HEK293T (cell line): ENCODE results near the gene RUSC1.

ENCODE experiments used
- CTCF ChIA-PET: fragments of 350-600 bp; formaldehyde crosslinking; extraction: SDS; loops from one replicate; lab custom pipeline; 2021; ENCODE audit warnings: antibody characterized with exemption, inconsistent platforms; lab: Yijun Ruan, JAX
- POLR2A ChIA-PET: fragments of 350-600 bp; formaldehyde crosslinking; extraction: SDS; loops from one replicate; lab custom pipeline; 2020; ENCODE audit warnings: antibody characterized with exemption, inconsistent platforms; lab: Yijun Ruan, JAX
- DNase-seq: peaks from one replicate; pipeline ENCODE4 v3.0.0; 2012; ENCODE audit warnings: mixed read lengths; ENCODE audit errors: extremely low spot score
- BHLHE40 ChIP-seq: fragments of 450-650 bp; IDR thresholded peaks from 2 replicates; pipeline ENCODE4 v1.6.1; 2016; ENCODE audit warnings: mild to moderate bottlenecking, moderate library complexity, borderline replicate concordance
- CTBP1 ChIP-seq: fragments of 450-650 bp; IDR thresholded peaks from 2 replicates; pipeline ENCODE4 v1.6.1; 2016; ENCODE audit warnings: borderline replicate concordance
- ELF4 ChIP-seq: fragments of 450-650 bp; IDR thresholded peaks from 2 replicates; pipeline ENCODE4 v1.6.1; 2017; ENCODE audit warnings: antibody characterized with exemption
- FOXA1 ChIP-seq: fragments of 450-650 bp; IDR thresholded peaks from 2 replicates; pipeline ENCODE4 v1.6.1; 2016; ENCODE audit warnings: mild to moderate bottlenecking
- FOXK2 ChIP-seq: fragments of 450-650 bp; IDR thresholded peaks from 2 replicates; pipeline ENCODE4 v1.6.1; 2016; ENCODE audit warnings: mild to moderate bottlenecking
- FOXM1 ChIP-seq: fragments of 450-650 bp; IDR thresholded peaks from 2 replicates; pipeline ENCODE4 v1.6.1; 2017; ENCODE audit warnings: mild to moderate bottlenecking, borderline replicate concordance
- HDGF ChIP-seq: fragments of 450-650 bp; IDR thresholded peaks from 2 replicates; pipeline ENCODE4 v1.6.1; 2017; ENCODE audit warnings: antibody characterized with exemption, borderline replicate concordance
- L3MBTL2 ChIP-seq: fragments of 450-650 bp; conservative IDR thresholded peaks from 2 replicates; pipeline ENCODE4 v1.6.1; 2016; ENCODE audit warnings: mild to moderate bottlenecking
- LEF1 ChIP-seq: fragments of 450-650 bp; IDR thresholded peaks from 2 replicates; pipeline ENCODE4 v1.6.1; 2017; ENCODE audit warnings: mild to moderate bottlenecking, borderline replicate concordance
- NFRKB ChIP-seq: fragments of 450-650 bp; IDR thresholded peaks from 2 replicates; pipeline ENCODE4 v1.6.1; 2016; ENCODE audit warnings: mild to moderate bottlenecking, moderate library complexity
- PKNOX1 ChIP-seq: fragments of 450-650 bp; IDR thresholded peaks from 2 replicates; pipeline ENCODE4 v1.6.1; 2016
- SP1 ChIP-seq: fragments of 450-650 bp; IDR thresholded peaks from 2 replicates; pipeline ENCODE4 v1.6.1; 2017
- SUZ12 ChIP-seq: fragments of 450-650 bp; IDR thresholded peaks from 2 replicates; pipeline ENCODE4 v1.6.1; 2016; ENCODE audit warnings: mild to moderate bottlenecking
- TARDBP ChIP-seq: fragments of 450-650 bp; IDR thresholded peaks from 2 replicates; pipeline ENCODE4 v1.6.1; 2016
- ZNF384 ChIP-seq: fragments of 450-650 bp; IDR thresholded peaks from 2 replicates; pipeline ENCODE4 v1.6.1; 2016

RUSC1 gene

GRCh38 chr1:155320661-155321617 is at the start of gene RUSC1:
RUSC1 (plus strand) TSS chr1:155320894; CDS start chr1:155321774, 880 bp downstream.
- TF ChIP-seq BHLHE40 (no peak), FOXA1 (no peak), SUZ12 (no peak), SP1 (no peak), PKNOX1 (no peak), FOXK2 (no peak), CTBP1 (no peak), ELF4 (no peak), NFRKB (no peak), HDGF (no peak), ZNF384 (no peak)
- CTCF ChIA-PET = interaction anchor here (7.5 kb wide), 1 partner anchor 70 kb away, joined by 62 read pairs; no protein-coding TSS in a partner anchor
- no peak for DNase-seq
- POLR2A ChIA-PET = interaction anchor here (1.0 to 6.0 kb wide), 10 partner anchors 9 to 126 kb away, joined by 3 to 43 read pairs (median 6); partner anchors contain the start of genes CLK2 and SCAMP3

GRCh38 chr1:155272466-155273342 is 48.0 kb upstream of the RUSC1 start:
- TF ChIP-seq FOXA1 (no peak), PKNOX1 (peak; percentile 53; the same call in 1 of the 2 replicates)
- peak; percentile 66 for DNase-seq
- POLR2A ChIA-PET = interaction anchor here (0.7 to 4.2 kb wide), 24 partner anchors 9 to 337 kb away, joined by 3 to 37 read pairs (median 5); partner anchors contain the start of genes ASH1L, ENTREP3, FDPS and MSTO1
- CTCF ChIA-PET = interaction anchor here (0.6 to 2.3 kb wide), 3 partner anchors 22 to 182 kb away, joined by 3 to 15 read pairs (median 3); no protein-coding TSS in a partner anchor

DNA sequence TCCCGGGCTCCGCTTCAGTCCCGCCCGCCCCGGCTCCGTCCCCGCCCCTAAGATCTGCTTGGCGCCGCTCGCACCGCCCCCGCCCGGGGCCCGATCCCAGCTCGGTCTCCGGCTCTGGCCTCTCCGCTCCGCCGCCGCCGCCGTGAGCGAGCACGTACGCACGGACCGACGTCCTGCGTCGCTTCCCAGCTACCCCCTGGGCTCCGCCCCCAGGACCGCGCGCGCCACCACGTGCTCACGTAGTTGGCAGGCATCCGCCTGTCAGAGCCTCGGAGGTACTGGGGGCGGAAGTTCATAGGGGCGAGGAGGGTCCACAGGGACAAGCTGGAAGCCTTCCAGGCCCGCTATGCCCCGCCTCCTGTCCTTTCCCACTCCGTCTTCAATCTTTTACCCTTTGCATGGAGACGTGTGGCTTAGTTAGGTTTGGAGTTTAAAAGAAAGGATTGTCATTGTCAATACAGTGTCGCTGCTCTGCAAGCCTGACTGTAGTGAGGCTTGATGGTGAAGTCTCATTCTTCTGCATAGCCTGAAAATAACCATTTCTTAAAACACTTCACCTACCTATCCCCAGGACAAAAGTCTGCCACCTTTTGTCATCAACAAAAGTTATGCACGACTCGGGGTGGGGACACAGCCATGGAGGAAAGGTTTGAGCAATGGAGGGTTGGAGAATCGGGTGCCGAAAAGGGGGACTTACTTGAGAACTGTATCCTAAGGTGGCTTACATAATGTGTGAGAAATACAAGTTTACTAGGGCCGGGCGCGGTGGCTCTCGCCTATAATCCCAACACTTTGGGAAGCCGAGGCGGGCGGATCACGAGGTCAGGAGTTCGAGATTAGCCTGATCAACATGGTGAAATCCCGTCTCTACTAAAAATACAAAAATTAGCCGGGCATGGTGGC is 47.1 kb upstream of the RUSC1 start, which contains the start of gene CLK2:
Gene CLK2, minus strand, starts transcription at position 162 of the 903 bp plus-strand sequence. CDS start 2,527 bp downstream, outside the sequence.
- CTCF ChIA-PET = interaction anchor here (0.7 to 2.3 kb wide), 2 partner anchors 23 to 182 kb away, joined by 3 to 15 read pairs; no protein-coding TSS in a partner anchor
- TF ChIP-seq FOXK2 (no peak), LEF1 (no peak), L3MBTL2 (peak; percentile 87), ELF4 (peak; percentile 55; the same call in 1 of the 2 replicates), TARDBP (no peak), BHLHE40 (no peak), PKNOX1 (peak; percentile 90), HDGF (0 out of 2 replicates have a peak, but pooled peaks have one; percentile 11)
- POLR2A ChIA-PET = interaction anchor here (0.7 to 4.2 kb wide), 24 partner anchors 9 to 336 kb away, joined by 3 to 37 read pairs (median 5); partner anchors contain the start of genes ENTREP3, FDPS, MSTO1 and MTX1
- peak; percentile 97 for DNase-seq

DNA sequence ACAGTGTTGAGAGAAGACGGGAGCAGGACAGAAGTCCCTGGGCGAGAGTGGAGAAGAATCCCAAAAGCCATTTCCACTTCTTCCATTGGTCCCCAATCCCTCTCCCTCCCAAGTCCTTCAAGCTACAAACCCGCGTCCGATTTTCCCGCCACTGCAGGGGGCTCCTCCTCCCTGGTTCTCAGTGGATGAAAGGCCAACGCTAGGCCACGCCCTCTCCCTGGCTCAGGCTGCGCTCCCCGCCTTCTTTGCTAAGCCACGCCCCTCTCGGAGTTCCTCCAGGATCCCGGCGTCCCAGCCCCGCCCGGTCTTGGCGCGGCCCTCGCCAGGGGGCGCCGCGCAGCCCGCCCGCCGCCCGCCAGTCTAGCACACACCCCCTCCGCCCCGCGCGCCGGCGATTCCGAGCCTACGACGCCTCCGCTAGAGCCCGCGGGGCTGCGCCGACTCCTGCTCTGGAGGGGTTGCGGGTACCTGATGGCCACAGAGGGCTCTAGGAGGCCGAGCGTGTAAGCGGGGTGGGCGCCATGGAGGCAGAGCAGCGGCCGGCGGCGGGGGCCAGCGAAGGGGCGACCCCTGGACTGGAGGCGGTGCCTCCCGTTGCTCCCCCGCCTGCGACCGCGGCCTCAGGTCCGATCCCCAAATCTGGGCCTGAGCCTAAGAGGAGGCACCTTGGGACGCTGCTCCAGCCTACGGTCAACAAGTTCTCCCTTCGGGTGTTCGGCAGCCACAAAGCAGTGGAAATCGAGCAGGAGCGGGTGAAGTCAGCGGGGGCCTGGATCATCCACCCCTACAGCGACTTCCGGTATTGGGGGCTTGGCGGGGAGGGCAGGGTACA is 43.4 kb upstream of the RUSC1 start, which contains the start of gene HCN3:
Gene HCN3, plus strand, starts transcription at position 394 of the 832 bp plus-strand sequence. Its CDS starts 128 bp downstream, at position 522.
- no peak for TF ChIP-seq CTBP1
- no peak for TF ChIP-seq SUZ12
- TF ChIP-seq L3MBTL2 = peak; percentile 94
- TF ChIP-seq FOXM1 = no peak
- POLR2A ChIA-PET = interaction anchor here (0.6 to 2.4 kb wide), 15 partner anchors 10 to 466 kb away, joined by 3 to 14 read pairs (median 5); partner anchors contain the start of genes FDPS, KRTCAP2 and SCAMP3
- DNase-seq = peak; percentile 100
- CTCF ChIA-PET = interaction anchor here (0.6 to 3.0 kb wide), 11 partner anchors 10 to 890 kb away, joined by 3 to 14 read pairs (median 4); no protein-coding TSS in a partner anchor
